NOMO-1 (cell line): ENCODE measurements around the gene ADGRG3.

Experiments
- DNase-seq, 2 experiments: peaks; one replicate each; lab custom pipeline; 2025; ENCODE audit not compliant: unreplicated experiment in 2 of 2; lab: John Stamatoyannopoulos, UW

ADGRG3 gene

GRCh38 chr16:57734308-57734924, 66.3 kb downstream of the ADGRG3 start:
- no peak for DNase-seq

GRCh38 chr16:57734925-57735754, 67.0 kb downstream of the ADGRG3 start:
- DNase-seq: peak; percentile 99 to 100

- no peak for DNase-seq
Measured at GRCh38 chr16:57735755-57736418, 67.8 kb downstream of the ADGRG3 start, which contains the start of gene KATNB1. Gene KATNB1 (plus strand): TSS chr16:57735770. CDS start chr16:57737244, 1,474 bp downstream.

GRCh38 chr16:57736419-57737351, 68.6 kb downstream of the ADGRG3 start:
- peak; percentile 25 to 29 for DNase-seq

- DNase-seq: no peak
Measured at GRCh38 chr16:57738844-57739243, 70.7 kb downstream of the ADGRG3 start.
